Measurements from ENCODE around the gene ZNF304.
"Not testable (repeated sequence)": the region's sequence is repeated elsewhere in the genome, so short reads cannot be mapped to it uniquely, and the experiment has no call there.

ZNF304 gene

GRCh38 chr19:57362419-57362818 is 11.3 kb downstream of the ZNF304 start:
- no peak for DNase-seq (ENCODE audit: low read depth in 2 of 2)

- peak; percentile 96 for DNase-seq (ENCODE audit: low read depth in 2 of 2)
Measured at GRCh38 chr19:57362997-57363687, 12.1 kb downstream of the ZNF304 start, which contains the start of the genes TRAPPC2B and ZNF547. Gene TRAPPC2B, plus strand, starts transcription at chr19:57363551. Its CDS starts 1,283 bp downstream, at chr19:57364834. Gene ZNF547, plus strand, starts transcription at chr19:57363551. Its CDS starts 5,005 bp downstream, at chr19:57368556.

- DNase-seq (ENCODE audit: low read depth in 2 of 2) = peak in 1 of 2 donors; percentile 4
Measured at GRCh38 chr19:57363688-57364181, 12.7 kb downstream of the ZNF304 start.

- DNase-seq (ENCODE audit: low read depth in 2 of 2) = no peak
Measured at GRCh38 chr19:57366776-57367175, 15.7 kb downstream of the ZNF304 start.

GRCh38 chr19:57374179-57374578 is 23.1 kb downstream of the ZNF304 start:
- DNase-seq (ENCODE audit: low read depth in 2 of 2) = no peak

GRCh38 chr19:57374647-57375046 is 23.6 kb downstream of the ZNF304 start:
- not testable (repeated sequence) for DNase-seq (ENCODE audit: low read depth in 2 of 2)

- DNase-seq (ENCODE audit: low read depth in 2 of 2) = no peak
Measured at GRCh38 chr19:57376151-57376550, 25.1 kb downstream of the ZNF304 start.

- no peak for DNase-seq (ENCODE audit: low read depth in 2 of 2)
Measured at GRCh38 chr19:57377498-57378146, 26.6 kb downstream of the ZNF304 start.

- no peak for DNase-seq (ENCODE audit: low read depth in 2 of 2)
Measured at GRCh38 chr19:57380923-57381322, 29.9 kb downstream of the ZNF304 start.

GRCh38 chr19:57382806-57383488 is 31.9 kb downstream of the ZNF304 start:
- DNase-seq (ENCODE audit: low read depth in 2 of 2) = no peak

GRCh38 chr19:57389194-57389729 is 38.2 kb downstream of the ZNF304 start:
- no peak for DNase-seq (ENCODE audit: low read depth in 2 of 2)

GRCh38 chr19:57389730-57390598 is 38.9 kb downstream of the ZNF304 start, which contains the start of gene ZNF548:
Gene ZNF548, plus strand, starts transcription at chr19:57389854. Its CDS starts 246 bp downstream, at chr19:57390100.
- DNase-seq (ENCODE audit: low read depth in 2 of 2) = peak; percentile 96 to 98

- no peak for DNase-seq (ENCODE audit: low read depth in 2 of 2)
Measured at GRCh38 chr19:57395710-57396109, 44.6 kb downstream of the ZNF304 start.

- DNase-seq (ENCODE audit: low read depth in 2 of 2) = no peak
Measured at GRCh38 chr19:57398868-57399267, 47.8 kb downstream of the ZNF304 start.

GRCh38 chr19:57403737-57404563 is 52.9 kb downstream of the ZNF304 start:
- no peak for DNase-seq (ENCODE audit: low read depth in 2 of 2)

GRCh38 chr19:57406516-57407123 is 55.5 kb downstream of the ZNF304 start:
- DNase-seq (ENCODE audit: low read depth in 2 of 2) = peak; percentile 43 to 52
